ENCODE results near the gene KIAA1549. TPM values are rescaled to one million over a fixed set of nuclear protein-coding genes. Genes with fewer than 3 reads are reported as not detected.
A peak's percentile ranks its signal among the peaks of the same experiment; 100 is the strongest.

The KIAA1549 gene
- total and polyA plus RNA-seq, 4 donors: 0.13 to 0.89 (median 0.42) TPM

- Histone ChIP-seq H3K9ac (ENCODE audit: low read depth in 1 of 2, low read length in 2 of 2) (no peak overlapping the region), H3K4me1 (ENCODE audit: control insufficient read depth in 4 of 4, insufficient read depth in 4 of 4, low read length in 3 of 4) (no peaks in the 10 kb centered on the region)
These were observed 6.5 kb upstream of the KIAA1549 start for GRCh38 chr7:138987686-138988085.

GRCh38 chr7:138982204-138982623 lies 1.0 kb upstream of the KIAA1549 start:
- Histone ChIP-seq H3K9ac (ENCODE audit: low read depth in 1 of 2, low read length in 2 of 2) (no peak overlapping the region), H3K9me3 (ENCODE audit: control insufficient read depth in 4 of 4, low read length in 3 of 4) (peaks cover 0 to under 1% (median 0%) of the 10 kb centered on the region in 4 donors), H3K27me3 (ENCODE audit: control insufficient read depth in 4 of 4, insufficient read depth in 4 of 4, low read length in 3 of 4) (no peaks in the 10 kb centered on the region), H3K36me3 (ENCODE audit: control insufficient read depth in 4 of 4, insufficient read depth in 3 of 4, low read depth in 1 of 4, low read length in 3 of 4) (no peaks in the 10 kb centered on the region), H3K4me3 (ENCODE audit: low read depth in 1 of 3, low read length in 3 of 3) (peak overlapping the region in 1 of 3 donors; percentile 86), H3K4me1 (ENCODE audit: control insufficient read depth in 4 of 4, insufficient read depth in 4 of 4, low read length in 3 of 4) (peaks cover 0 to 16% (median 7%) of the 10 kb centered on the region in 4 donors), H3K27ac (ENCODE audit: low read depth in 1 of 2, low read length in 2 of 2) (no peak overlapping the region)
- WGBS: 60% methylated on average over 14 of the region's 14 CpGs
- no peak for DNase-seq (ENCODE audit: low spot score)
- TF ChIP-seq JUND (IDR thresholded peaks at IDR 0.05) (no peak), GABPA (IDR thresholded peaks at IDR 0.05 in 1 of 2, conservative IDR thresholded peaks at IDR 0.05 in 1 of 2) (no peak), RAD21 (IDR thresholded peaks at IDR 0.05) (no peak)
- TF ChIP-seq, protein P1, sequence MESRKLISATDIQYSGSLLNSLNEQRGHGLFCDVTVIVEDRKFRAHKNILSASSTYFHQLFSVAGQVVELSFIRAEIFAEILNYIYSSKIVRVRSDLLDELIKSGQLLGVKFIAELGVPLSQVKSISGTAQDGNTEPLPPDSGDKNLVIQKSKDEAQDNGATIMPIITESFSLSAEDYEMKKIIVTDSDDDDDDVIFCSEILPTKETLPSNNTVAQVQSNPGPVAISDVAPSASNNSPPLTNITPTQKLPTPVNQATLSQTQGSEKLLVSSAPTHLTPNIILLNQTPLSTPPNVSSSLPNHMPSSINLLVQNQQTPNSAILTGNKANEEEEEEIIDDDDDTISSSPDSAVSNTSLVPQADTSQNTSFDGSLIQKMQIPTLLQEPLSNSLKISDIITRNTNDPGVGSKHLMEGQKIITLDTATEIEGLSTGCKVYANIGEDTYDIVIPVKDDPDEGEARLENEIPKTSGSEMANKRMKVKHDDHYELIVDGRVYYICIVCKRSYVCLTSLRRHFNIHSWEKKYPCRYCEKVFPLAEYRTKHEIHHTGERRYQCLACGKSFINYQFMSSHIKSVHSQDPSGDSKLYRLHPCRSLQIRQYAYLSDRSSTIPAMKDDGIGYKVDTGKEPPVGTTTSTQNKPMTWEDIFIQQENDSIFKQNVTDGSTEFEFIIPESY (IDR thresholded peaks at IDR 0.05): no peak
- TF ChIP-seq, protein P2, sequence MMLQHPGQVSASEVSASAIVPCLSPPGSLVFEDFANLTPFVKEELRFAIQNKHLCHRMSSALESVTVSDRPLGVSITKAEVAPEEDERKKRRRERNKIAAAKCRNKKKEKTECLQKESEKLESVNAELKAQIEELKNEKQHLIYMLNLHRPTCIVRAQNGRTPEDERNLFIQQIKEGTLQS (IDR thresholded peaks at IDR 0.05): no peak

More at GRCh38 chr7:138987686-138988085, 6.5 kb upstream of the KIAA1549 start:
- no peaks in the 10 kb centered on the region for H3K27me3 ChIP-seq (ENCODE audit: control insufficient read depth in 4 of 4, insufficient read depth in 4 of 4, low read length in 3 of 4)
- 94% methylated on average over 1 of the region's 1 CpG for WGBS
- peaks cover 0 to 7% (median 0%) of the 10 kb centered on the region in 4 donors for H3K9me3 ChIP-seq (ENCODE audit: control insufficient read depth in 4 of 4, low read length in 3 of 4)
- no peak for DNase-seq (ENCODE audit: low spot score)
- TF ChIP-seq, protein P3, sequence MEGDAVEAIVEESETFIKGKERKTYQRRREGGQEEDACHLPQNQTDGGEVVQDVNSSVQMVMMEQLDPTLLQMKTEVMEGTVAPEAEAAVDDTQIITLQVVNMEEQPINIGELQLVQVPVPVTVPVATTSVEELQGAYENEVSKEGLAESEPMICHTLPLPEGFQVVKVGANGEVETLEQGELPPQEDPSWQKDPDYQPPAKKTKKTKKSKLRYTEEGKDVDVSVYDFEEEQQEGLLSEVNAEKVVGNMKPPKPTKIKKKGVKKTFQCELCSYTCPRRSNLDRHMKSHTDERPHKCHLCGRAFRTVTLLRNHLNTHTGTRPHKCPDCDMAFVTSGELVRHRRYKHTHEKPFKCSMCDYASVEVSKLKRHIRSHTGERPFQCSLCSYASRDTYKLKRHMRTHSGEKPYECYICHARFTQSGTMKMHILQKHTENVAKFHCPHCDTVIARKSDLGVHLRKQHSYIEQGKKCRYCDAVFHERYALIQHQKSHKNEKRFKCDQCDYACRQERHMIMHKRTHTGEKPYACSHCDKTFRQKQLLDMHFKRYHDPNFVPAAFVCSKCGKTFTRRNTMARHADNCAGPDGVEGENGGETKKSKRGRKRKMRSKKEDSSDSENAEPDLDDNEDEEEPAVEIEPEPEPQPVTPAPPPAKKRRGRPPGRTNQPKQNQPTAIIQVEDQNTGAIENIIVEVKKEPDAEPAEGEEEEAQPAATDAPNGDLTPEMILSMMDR (IDR thresholded peaks at IDR 0.05; ENCODE audit: low read depth, low read length, missing input control): no peak
- TF ChIP-seq MAX (IDR thresholded peaks at IDR 0.05) (no peak), TAF1 (conservative IDR thresholded peaks at IDR 0.05) (no peak), FOXA1 (IDR thresholded peaks at IDR 0.05) (no peak), HNF4G (IDR thresholded peaks at IDR 0.05) (no peak), RXRA (IDR thresholded peaks at IDR 0.05) (no peak), EGR1 (IDR thresholded peaks at IDR 0.05; ENCODE audit: low read depth in 2 of 2) (no peak), NR2F2 (IDR thresholded peaks at IDR 0.05) (no peak), YY1 (IDR thresholded peaks at IDR 0.05) (no peak), GABPA (IDR thresholded peaks at IDR 0.05 in 1 of 2, conservative IDR thresholded peaks at IDR 0.05 in 1 of 2) (no peak)
- no peak overlapping the region for H3K4me3 ChIP-seq (ENCODE audit: low read depth in 1 of 3, low read length in 3 of 3)
- H3K27ac ChIP-seq (ENCODE audit: low read depth in 1 of 2, low read length in 2 of 2): no peak overlapping the region
- no peaks in the 10 kb centered on the region for H3K36me3 ChIP-seq (ENCODE audit: control insufficient read depth in 4 of 4, insufficient read depth in 3 of 4, low read depth in 1 of 4, low read length in 3 of 4)
